BJ (cell line): ENCODE data around the gene ZNF174. TPM values are rescaled to one million over a fixed set of nuclear protein-coding genes. Genes with fewer than 3 reads are reported as not detected.
A peak's percentile ranks its signal among the peaks of the same experiment; 100 is the strongest.

ENCODE experiments used
- CTCF ChIA-PET: fragments of 350-600 bp; formaldehyde crosslinking; extraction: SDS; loops from one replicate; lab custom pipeline; 2021; ENCODE audit warnings: antibody characterized with exemption, inconsistent platforms; lab: Yijun Ruan, JAX
- POLR2A ChIA-PET: fragments of 300-600 bp; sonication (Branson Sonifier 250); formaldehyde crosslinking; extraction: SDS; loops from one replicate; lab custom pipeline; 2021; ENCODE audit warnings: antibody characterized with exemption; lab: Charles Lee
- DNase-seq: peaks from one replicate; pipeline ENCODE4 v3.0.0-alpha.2; 2011; ENCODE audit warnings: low read depth
- H3K27me3 ChIP-seq: 2 replicates; pipeline ENCODE4 v1.6.0; 2011; ENCODE audit warnings: low read length; ENCODE audit not compliant: control insufficient read depth, insufficient read depth
- H3K36me3 ChIP-seq: 2 replicates; pipeline ENCODE4 v1.5.1; 2011; ENCODE audit warnings: low read length; ENCODE audit not compliant: control insufficient read depth, insufficient read depth
- H3K4me3 ChIP-seq: 2 replicates; pipeline ENCODE4 v1.5.1; 2011; ENCODE audit warnings: low read depth, mild to moderate bottlenecking, control low read depth, low read length
- polyA plus RNA-seq: library from polyadenylated mRNA; depleted of rRNA; stranded (reverse); fragments of >200 nt; gene quantifications from 2 replicates; pipeline ENCODE4 v1.2.3, GENCODE V29; 2011
- TF ChIP-seq, protein P1 (sequence below): IDR thresholded peaks from 2 replicates; pipeline ENCODE4 v1.5.1; 2011; ENCODE audit warnings: low read depth, mild to moderate bottlenecking, control low read depth, inconsistent platforms, low read length, moderate library complexity; ENCODE audit not compliant: insufficient read depth

The ZNF174 gene
- polyA plus RNA-seq, 1 experiment: 10.6 TPM

DNA sequence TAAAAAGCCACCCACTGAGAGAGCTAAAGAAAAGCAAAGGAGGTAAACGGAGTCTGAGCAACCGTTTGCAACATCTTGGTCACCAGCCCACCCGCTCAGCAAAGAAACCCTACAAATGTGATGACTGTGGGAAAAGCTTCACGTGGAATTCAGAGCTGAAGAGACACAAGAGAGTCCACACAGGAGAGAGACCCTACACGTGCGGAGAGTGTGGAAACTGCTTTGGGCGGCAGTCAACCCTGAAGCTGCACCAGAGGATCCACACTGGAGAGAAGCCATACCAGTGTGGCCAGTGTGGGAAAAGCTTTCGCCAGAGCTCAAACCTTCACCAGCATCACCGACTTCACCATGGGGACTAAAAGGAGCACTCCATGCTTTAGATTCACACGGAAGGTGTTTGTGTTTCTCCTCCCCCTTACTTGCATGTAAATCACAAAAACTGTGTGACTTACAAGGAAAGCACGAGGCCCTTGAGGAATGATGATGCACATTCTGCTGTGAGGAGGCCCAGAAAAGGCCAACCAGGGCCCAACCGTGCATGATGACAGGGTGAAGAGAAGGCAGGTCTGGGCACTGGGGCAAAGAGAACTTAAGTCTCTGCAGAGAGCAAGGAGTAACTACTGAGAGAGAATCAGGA is 7.7 kb downstream of the ZNF174 start:
- peaks cover 11% of the 10 kb centered on the region for H3K36me3 ChIP-seq
- DNase-seq: no peak
- TF ChIP-seq, protein P1, sequence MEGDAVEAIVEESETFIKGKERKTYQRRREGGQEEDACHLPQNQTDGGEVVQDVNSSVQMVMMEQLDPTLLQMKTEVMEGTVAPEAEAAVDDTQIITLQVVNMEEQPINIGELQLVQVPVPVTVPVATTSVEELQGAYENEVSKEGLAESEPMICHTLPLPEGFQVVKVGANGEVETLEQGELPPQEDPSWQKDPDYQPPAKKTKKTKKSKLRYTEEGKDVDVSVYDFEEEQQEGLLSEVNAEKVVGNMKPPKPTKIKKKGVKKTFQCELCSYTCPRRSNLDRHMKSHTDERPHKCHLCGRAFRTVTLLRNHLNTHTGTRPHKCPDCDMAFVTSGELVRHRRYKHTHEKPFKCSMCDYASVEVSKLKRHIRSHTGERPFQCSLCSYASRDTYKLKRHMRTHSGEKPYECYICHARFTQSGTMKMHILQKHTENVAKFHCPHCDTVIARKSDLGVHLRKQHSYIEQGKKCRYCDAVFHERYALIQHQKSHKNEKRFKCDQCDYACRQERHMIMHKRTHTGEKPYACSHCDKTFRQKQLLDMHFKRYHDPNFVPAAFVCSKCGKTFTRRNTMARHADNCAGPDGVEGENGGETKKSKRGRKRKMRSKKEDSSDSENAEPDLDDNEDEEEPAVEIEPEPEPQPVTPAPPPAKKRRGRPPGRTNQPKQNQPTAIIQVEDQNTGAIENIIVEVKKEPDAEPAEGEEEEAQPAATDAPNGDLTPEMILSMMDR: no peak
- ChIA-PET POLR2A (no interaction called here), CTCF (interaction anchor here (0.5 kb wide), 1 partner anchor 228 kb away, joined by 4 read pairs; no protein-coding TSS in a partner anchor)
- H3K4me3 ChIP-seq: no peak overlapping the region
- H3K27me3 ChIP-seq: no peaks in the 10 kb centered on the region

GRCh38 chr16:3413730-3414379 is 12.8 kb downstream of the ZNF174 start:
- DNase-seq: no peak
- TF ChIP-seq, protein P1: no peak
- Histone ChIP-seq H3K36me3 (0 out of 2 replicates have a peak, but pooled peaks cover under 1% of the 10 kb centered on the region), H3K27me3 (no peaks in the 10 kb centered on the region), H3K4me3 (no peak overlapping the region)
- ChIA-PET CTCF (no interaction called here), POLR2A (no interaction called here)

DNA sequence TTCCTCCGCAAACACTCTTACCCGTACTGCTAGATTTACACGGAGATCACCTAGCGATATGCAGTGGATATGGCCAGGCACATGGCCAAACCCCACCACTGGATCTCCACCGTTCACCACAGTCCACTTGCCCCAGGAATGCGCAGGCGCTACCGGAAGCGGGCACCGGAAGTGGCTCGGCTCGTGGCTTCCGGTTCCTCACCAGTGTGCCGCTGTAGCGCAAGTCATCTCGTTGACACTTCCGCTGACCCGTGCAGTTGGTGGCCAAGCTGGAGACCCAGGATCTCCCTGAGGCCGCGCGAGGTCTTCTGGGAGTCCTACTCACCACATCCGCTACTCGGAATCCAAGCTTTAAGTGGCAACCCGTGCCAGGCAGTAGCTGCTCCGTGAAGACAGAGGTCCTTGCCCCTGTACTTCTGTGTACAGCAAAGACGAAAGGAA is 30.8 kb downstream of the ZNF174 start:
- peak overlapping the region; percentile 35 for H3K4me3 ChIP-seq
- TF ChIP-seq, protein P1: no peak
- POLR2A ChIA-PET: no interaction called here
- peaks cover 2% of the 10 kb centered on the region for H3K36me3 ChIP-seq
- CTCF ChIA-PET: no interaction called here
- DNase-seq: no peak
- H3K27me3 ChIP-seq: no peaks in the 10 kb centered on the region; the same call in 1 of the 2 replicates

DNA sequence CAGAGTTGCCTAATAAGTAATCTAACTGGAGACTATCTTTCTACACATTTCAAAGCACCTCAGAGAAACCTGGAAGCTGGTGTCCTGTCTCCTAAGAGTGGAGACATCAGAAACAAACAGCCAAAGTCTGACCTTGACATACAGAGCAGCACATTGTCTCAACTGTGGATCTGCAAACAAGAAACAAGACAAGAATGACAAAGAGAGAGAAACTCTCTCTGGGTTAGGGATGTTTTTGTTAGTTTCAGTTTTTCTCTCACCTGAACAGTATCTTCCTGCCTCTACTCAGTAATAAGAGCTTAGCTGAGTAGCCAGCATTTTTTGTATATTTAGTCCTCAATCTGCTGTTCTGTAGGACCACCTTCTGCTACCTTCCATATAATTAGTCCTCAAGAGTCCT is 33.4 kb downstream of the ZNF174 start:
- Histone ChIP-seq H3K4me3 (no peak overlapping the region), H3K27me3 (peaks cover 1% of the 10 kb centered on the region), H3K36me3 (peaks cover 3% of the 10 kb centered on the region)
- CTCF ChIA-PET: no interaction called here
- POLR2A ChIA-PET: no interaction called here
- TF ChIP-seq, protein P1: no peak
- DNase-seq: no peak

DNA sequence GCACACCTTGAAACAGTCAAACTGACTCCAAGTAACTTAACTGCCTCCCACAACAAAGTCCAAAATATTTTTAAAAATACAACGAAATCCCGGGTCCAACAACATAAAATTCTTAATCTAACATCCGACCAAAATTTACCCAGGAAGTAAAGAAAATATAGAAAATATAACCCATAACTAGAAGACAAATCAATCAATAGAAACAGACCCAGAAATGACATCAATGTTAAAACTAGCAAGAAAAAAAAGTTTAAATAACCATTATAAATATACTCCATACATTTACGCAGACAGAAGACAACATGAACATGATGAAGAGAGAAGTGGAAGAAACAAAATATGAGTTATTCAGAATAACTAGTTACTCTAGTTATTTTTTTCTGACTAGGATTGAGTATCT is 38.6 kb downstream of the ZNF174 start:
- no peak overlapping the region for H3K4me3 ChIP-seq
- peaks cover 1% of the 10 kb centered on the region for H3K27me3 ChIP-seq
- ChIA-PET CTCF (interaction anchor here (0.9 kb wide), 1 partner anchor 11 kb away, joined by 3 read pairs; no protein-coding TSS in a partner anchor), POLR2A (no interaction called here)
- H3K36me3 ChIP-seq: peaks cover 3% of the 10 kb centered on the region
- TF ChIP-seq, protein P1: no peak
- no peak for DNase-seq
